ENCODE results near the gene OVOL2. TPM values are rescaled to one million over a fixed set of nuclear protein-coding genes. Genes with fewer than 3 reads are reported as not detected.
A peak's percentile ranks its signal among the peaks of the same experiment; 100 is the strongest.

The OVOL2 gene
- total RNA-seq, 2 experiments from 2014 or later, result not detected

GRCh38 chr20:18059603-18060002 lies 1.9 kb upstream of the OVOL2 start:
- no peaks in the 10 kb centered on the region for H3K36me3 Mint-ChIP-seq (ENCODE audit: low read depth)
- no peak overlapping the region for H3K27ac Mint-ChIP-seq
- DNase-seq (no peak), ATAC-seq (ENCODE audit: poor library complexity) (no peak)
- ChIA-PET POLR2A (no interaction called here), CTCF (no interaction called here)
- Histone ChIP-seq H3K4me1 (ENCODE audit: insufficient read depth, low read length) (peaks cover 3% of the 10 kb centered on the region), H3K27ac (ENCODE audit: low read depth in 1 of 2, low read length in 2 of 2) (no peak overlapping the region), H3K27me3 (ENCODE audit: control insufficient read depth in 1 of 2, insufficient read depth in 2 of 2, low read length in 2 of 2) (peaks cover 39 to 71% of the 10 kb centered on the region in 2 experiments), H3K36me3 (ENCODE audit: insufficient read depth, low read length) (no peaks in the 10 kb centered on the region), H3K4me3 (ENCODE audit: low read length) (no peak overlapping the region), H3K9me3 (ENCODE audit: control insufficient read depth in 1 of 2, insufficient read depth in 1 of 2, low read length in 2 of 2) (peaks cover 0 to 10% of the 10 kb centered on the region in 2 experiments)
- no peak for TF ChIP-seq CTCF (IDR thresholded peaks at IDR 0.05)
- no peaks in the 10 kb centered on the region for H3K9me3 Mint-ChIP-seq
- no peak overlapping the region for H3K4me3 Mint-ChIP-seq
- peaks cover 64% of the 10 kb centered on the region for H3K27me3 Mint-ChIP-seq
- H3K4me1 Mint-ChIP-seq (ENCODE audit: low read depth), result peaks cover 5% of the 10 kb centered on the region
- intact Hi-C loops (cut with DNase I, micrococcal nuclease), result no loop called here

DNA sequence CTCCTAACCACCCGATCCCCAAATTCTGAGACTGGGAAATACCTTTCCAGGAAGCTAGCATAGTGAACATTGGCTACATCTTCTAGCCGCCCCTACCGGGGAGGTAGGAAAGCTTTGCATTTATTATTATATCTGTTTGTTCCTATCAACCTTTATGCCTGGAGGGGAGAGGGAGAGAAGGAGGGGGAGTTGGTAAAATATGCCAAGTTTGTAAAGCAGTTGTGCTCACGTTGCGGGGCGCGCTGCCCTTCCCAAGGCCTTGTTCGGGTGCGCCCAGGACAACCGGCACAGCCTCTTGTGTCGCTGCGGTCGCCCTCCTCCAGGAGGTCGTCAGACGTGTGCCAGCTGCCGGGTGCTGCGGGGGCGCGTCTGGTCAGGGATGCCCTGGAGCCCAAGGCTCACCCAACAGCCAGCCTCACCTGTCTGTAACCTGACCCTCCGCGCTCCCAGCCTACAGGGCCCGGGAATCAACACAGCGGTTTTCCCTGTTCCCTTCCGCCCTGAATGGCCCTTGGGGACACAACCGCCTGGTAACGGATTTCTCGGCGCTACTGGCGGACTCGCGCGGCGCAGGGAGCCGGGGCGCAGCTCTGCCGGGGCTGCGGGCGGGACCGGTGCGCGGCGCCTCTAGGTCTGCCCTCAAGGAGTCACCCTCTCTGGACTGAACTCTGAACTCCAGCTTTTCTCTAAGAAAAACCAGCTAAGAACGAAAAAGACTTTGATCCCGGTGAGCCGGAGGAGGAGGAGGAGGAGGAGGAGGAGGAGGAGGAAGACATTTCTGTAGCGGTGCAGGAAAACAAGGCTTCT lies 1.1 kb upstream of the OVOL2 start:
- H3K27ac ChIP-seq (ENCODE audit: low read depth in 1 of 2, low read length in 2 of 2), result no peak overlapping the region
- DNase-seq, result no peak
- H3K36me3 Mint-ChIP-seq (ENCODE audit: low read depth), result no peaks in the 10 kb centered on the region
- H3K36me3 ChIP-seq (ENCODE audit: insufficient read depth, low read length), result no peaks in the 10 kb centered on the region
- no peak for TF ChIP-seq CTCF (IDR thresholded peaks at IDR 0.05)
- H3K27me3 ChIP-seq (ENCODE audit: control insufficient read depth in 1 of 2, insufficient read depth in 2 of 2, low read length in 2 of 2), result peaks cover 42 to 76% of the 10 kb centered on the region in 2 experiments
- no peaks in the 10 kb centered on the region for H3K9me3 Mint-ChIP-seq
- H3K4me3 ChIP-seq (ENCODE audit: low read length), result no peak overlapping the region
- H3K27me3 Mint-ChIP-seq, result peaks cover 69% of the 10 kb centered on the region
- peaks cover 3% of the 10 kb centered on the region for H3K4me1 ChIP-seq (ENCODE audit: insufficient read depth, low read length)
- no peak for ATAC-seq (ENCODE audit: poor library complexity)
- intact Hi-C loops (cut with DNase I, micrococcal nuclease), result no loop called here
- ChIA-PET CTCF (interaction anchor here (1.1 kb wide), 1 partner anchor 15 kb away, joined by 3 read pairs; no protein-coding TSS in a partner anchor), POLR2A (no interaction called here)
- H3K27ac Mint-ChIP-seq, result no peak overlapping the region
- peaks cover 5% of the 10 kb centered on the region for H3K4me1 Mint-ChIP-seq (ENCODE audit: low read depth)
- H3K9me3 ChIP-seq (ENCODE audit: control insufficient read depth in 1 of 2, insufficient read depth in 1 of 2, low read length in 2 of 2), result peaks cover 0 to 10% of the 10 kb centered on the region in 2 experiments
- peak overlapping the region; percentile 62 for H3K4me3 Mint-ChIP-seq

DNA sequence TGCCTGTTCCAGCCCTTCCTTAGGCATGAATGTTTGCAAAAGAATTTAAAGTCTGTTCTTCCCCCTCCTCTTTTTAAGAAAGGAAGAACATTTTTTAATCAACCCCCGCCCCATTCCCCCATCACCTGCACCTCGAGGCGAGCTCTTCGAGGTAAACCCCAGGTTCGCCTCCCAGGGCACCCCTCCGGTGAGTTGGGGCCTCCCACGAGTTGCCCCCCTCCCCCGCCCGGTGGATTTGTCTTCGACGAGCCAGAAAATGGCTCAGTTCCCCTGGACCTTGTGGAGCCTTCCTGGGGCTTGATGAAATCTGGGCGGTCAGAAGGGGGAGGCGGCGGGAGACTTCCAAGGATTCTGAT lies 256 bp upstream of the OVOL2 start:
- Histone ChIP-seq H3K27ac (ENCODE audit: low read depth in 1 of 2, low read length in 2 of 2) (no peak overlapping the region), H3K36me3 (ENCODE audit: insufficient read depth, low read length) (no peaks in the 10 kb centered on the region), H3K27me3 (ENCODE audit: control insufficient read depth in 1 of 2, insufficient read depth in 2 of 2, low read length in 2 of 2) (peaks cover 46 to 80% of the 10 kb centered on the region in 2 experiments), H3K4me1 (ENCODE audit: insufficient read depth, low read length) (peaks cover 3% of the 10 kb centered on the region), H3K4me3 (ENCODE audit: low read length) (no peak overlapping the region), H3K9me3 (ENCODE audit: control insufficient read depth in 1 of 2, insufficient read depth in 1 of 2, low read length in 2 of 2) (peaks cover 0 to 10% of the 10 kb centered on the region in 2 experiments)
- Mint-ChIP-seq H3K4me1 (ENCODE audit: low read depth) (peaks cover 5% of the 10 kb centered on the region), H3K27ac (no peak overlapping the region), H3K9me3 (no peaks in the 10 kb centered on the region), H3K27me3 (peaks cover 72% of the 10 kb centered on the region), H3K36me3 (ENCODE audit: low read depth) (no peaks in the 10 kb centered on the region), H3K4me3 (no peak overlapping the region)
- intact Hi-C loops (cut with DNase I, micrococcal nuclease), result no loop called here
- TF ChIP-seq CTCF (IDR thresholded peaks at IDR 0.05), result no peak
- ATAC-seq (ENCODE audit: poor library complexity), result no peak
- CTCF ChIA-PET, result interaction anchor here (1.1 kb wide), 1 partner anchor 16 kb away, joined by 3 read pairs; no protein-coding TSS in a partner anchor
- no peak for DNase-seq
- POLR2A ChIA-PET, result no interaction called here

Data from CD4-positive, alpha-beta T cell (primary cell).